Measurements from ENCODE around the gene CPSF4. TPM values are rescaled to one million over a fixed set of nuclear protein-coding genes. Genes with fewer than 3 reads are reported as not detected.
"Not testable (repeated sequence)": the region's sequence is repeated elsewhere in the genome, so short reads cannot be mapped to it uniquely, and the experiment has no call there.

The CPSF4 gene
- total RNA-seq, 1 donor from 2014 or later, result 40.5 TPM

GRCh38 chr7:99422186-99422585 lies 16.6 kb upstream of the CPSF4 start:
- no peak for TF ChIP-seq CTCF (IDR thresholded peaks at IDR 0.05; ENCODE audit: unreplicated experiment)
- Mint-ChIP-seq H3K4me1 (ENCODE audit: unreplicated experiment) (no peaks in the 10 kb centered on the region), H3K27me3 (ENCODE audit: unreplicated experiment) (peaks cover 2% of the 10 kb centered on the region), H3K4me3 (ENCODE audit: unreplicated experiment) (no peak overlapping the region), H3K9me3 (ENCODE audit: unreplicated experiment) (no peaks in the 10 kb centered on the region), H3K27ac (ENCODE audit: unreplicated experiment) (no peak overlapping the region), H3K36me3 (ENCODE audit: low read depth, unreplicated experiment) (peaks cover 40% of the 10 kb centered on the region)
- no peak for DNase-seq (ENCODE audit: low spot score)

GRCh38 chr7:99422625-99423024 lies 16.1 kb upstream of the CPSF4 start:
- Mint-ChIP-seq H3K27me3 (ENCODE audit: unreplicated experiment) (peaks cover 2% of the 10 kb centered on the region), H3K27ac (ENCODE audit: unreplicated experiment) (no peak overlapping the region), H3K36me3 (ENCODE audit: low read depth, unreplicated experiment) (peaks cover 35% of the 10 kb centered on the region), H3K9me3 (ENCODE audit: unreplicated experiment) (no peaks in the 10 kb centered on the region), H3K4me1 (ENCODE audit: unreplicated experiment) (no peaks in the 10 kb centered on the region), H3K4me3 (ENCODE audit: unreplicated experiment) (peak overlapping the region; percentile 54)
- no peak for TF ChIP-seq CTCF (IDR thresholded peaks at IDR 0.05; ENCODE audit: unreplicated experiment)
- no peak for DNase-seq (ENCODE audit: low spot score)

GRCh38 chr7:99424932-99425730 lies 13.6 kb upstream of the CPSF4 start:
- H3K27me3 Mint-ChIP-seq (ENCODE audit: unreplicated experiment), result peaks cover 3% of the 10 kb centered on the region
- no peaks in the 10 kb centered on the region for H3K9me3 Mint-ChIP-seq (ENCODE audit: unreplicated experiment)
- no peak for DNase-seq (ENCODE audit: low spot score)
- peaks cover 29% of the 10 kb centered on the region for H3K36me3 Mint-ChIP-seq (ENCODE audit: low read depth, unreplicated experiment)
- no peaks in the 10 kb centered on the region for H3K4me1 Mint-ChIP-seq (ENCODE audit: unreplicated experiment)
- no peak for TF ChIP-seq CTCF (IDR thresholded peaks at IDR 0.05; ENCODE audit: unreplicated experiment)
- no peak overlapping the region for H3K27ac Mint-ChIP-seq (ENCODE audit: unreplicated experiment)
- H3K4me3 Mint-ChIP-seq (ENCODE audit: unreplicated experiment), result peak overlapping the region; percentile 69

GRCh38 chr7:99428972-99429566 lies 9.7 kb upstream of the CPSF4 start:
- no peak for TF ChIP-seq CTCF (IDR thresholded peaks at IDR 0.05; ENCODE audit: unreplicated experiment)
- Mint-ChIP-seq H3K27me3 (ENCODE audit: unreplicated experiment) (peaks cover 1% of the 10 kb centered on the region), H3K9me3 (ENCODE audit: unreplicated experiment) (no peaks in the 10 kb centered on the region), H3K36me3 (ENCODE audit: low read depth, unreplicated experiment) (peaks cover 32% of the 10 kb centered on the region), H3K27ac (ENCODE audit: unreplicated experiment) (no peak overlapping the region), H3K4me3 (ENCODE audit: unreplicated experiment) (no peak overlapping the region), H3K4me1 (ENCODE audit: unreplicated experiment) (no peaks in the 10 kb centered on the region)
- no peak for DNase-seq (ENCODE audit: low spot score)

GRCh38 chr7:99429756-99430155 lies 9.0 kb upstream of the CPSF4 start:
- Mint-ChIP-seq H3K36me3 (ENCODE audit: low read depth, unreplicated experiment) (peaks cover 26% of the 10 kb centered on the region), H3K27me3 (ENCODE audit: unreplicated experiment) (peaks cover 1% of the 10 kb centered on the region), H3K27ac (ENCODE audit: unreplicated experiment) (no peak overlapping the region), H3K9me3 (ENCODE audit: unreplicated experiment) (no peaks in the 10 kb centered on the region), H3K4me3 (ENCODE audit: unreplicated experiment) (no peak overlapping the region), H3K4me1 (ENCODE audit: unreplicated experiment) (no peaks in the 10 kb centered on the region)
- DNase-seq (ENCODE audit: low spot score), result no peak
- TF ChIP-seq CTCF (IDR thresholded peaks at IDR 0.05; ENCODE audit: unreplicated experiment), result no peak

- not testable (repeated sequence) for H3K4me1 Mint-ChIP-seq (ENCODE audit: unreplicated experiment); H3K27me3 Mint-ChIP-seq (ENCODE audit: unreplicated experiment); H3K9me3 Mint-ChIP-seq (ENCODE audit: unreplicated experiment); DNase-seq (ENCODE audit: low spot score); H3K27ac Mint-ChIP-seq (ENCODE audit: unreplicated experiment); H3K4me3 Mint-ChIP-seq (ENCODE audit: unreplicated experiment)
- peaks cover 26% of the 10 kb centered on the region for H3K36me3 Mint-ChIP-seq (ENCODE audit: low read depth, unreplicated experiment)
These were observed 6.8 kb upstream of the CPSF4 start for GRCh38 chr7:99431756-99432540.
